OCI-LY1 (cell line): ENCODE measurements around the gene PIAS2.

Source experiments
- CTCF ChIP-seq: fragments of 200-600 bp; sonication (generic), shearing (Covaris generic); IDR thresholded peaks from 2 replicates; pipeline ENCODE4 v1.5.1; 2017; ENCODE audit warnings: mild to moderate bottlenecking, antibody characterized with exemption, low read length, moderate library complexity, mixed read lengths
- EZH2 ChIP-seq: fragments of 200-600 bp; sonication (generic), shearing (Covaris generic); IDR thresholded peaks from 2 replicates; pipeline ENCODE4 v1.8.0; 2017; ENCODE audit warnings: borderline replicate concordance, mixed run types, mild to moderate bottlenecking, antibody characterized with exemption, low read length, moderate library complexity, mixed read lengths

GRCh38 chr18:46772357-46772756 lies 144.9 kb downstream of the PIAS2 start:
- TF ChIP-seq CTCF = no peak
- no peak for TF ChIP-seq EZH2
